Endodermal cell (in vitro differentiated cells): ENCODE results near the gene GALNT9. TPM values are rescaled to one million over a fixed set of nuclear protein-coding genes. Genes with fewer than 3 reads are reported as not detected.

Source experiments
- DNase-seq: peaks from one replicate; pipeline ENCODE4 v3.0.0-alpha.2; 2017
- H3K27ac ChIP-seq: 2 replicates; pipeline ENCODE4 v1.5.1; 2013; ENCODE audit warnings: mild to moderate bottlenecking, low read depth, low read length, moderate library complexity
- H3K27me3 ChIP-seq: 2 replicates; pipeline ENCODE4 v1.6.1; 2013; ENCODE audit warnings: mild to moderate bottlenecking, low read length, moderate library complexity; ENCODE audit not compliant: insufficient read depth, control insufficient read depth, poor library complexity, severe bottlenecking
- H3K36me3 ChIP-seq: 2 replicates; pipeline ENCODE4 v1.7.0; 2013; ENCODE audit warnings: mild to moderate bottlenecking, low read length, moderate library complexity; ENCODE audit not compliant: control insufficient read depth, insufficient read depth
- H3K4me1 ChIP-seq: one replicate; pipeline ENCODE4 v1.7.0; 2013; ENCODE audit warnings: low read length; ENCODE audit not compliant: control insufficient read depth, insufficient read depth
- H3K4me3 ChIP-seq: 2 replicates; pipeline ENCODE4 v1.5.1; 2013; ENCODE audit warnings: mild to moderate bottlenecking, low read length, moderate library complexity
- H3K9ac ChIP-seq: 2 replicates; pipeline ENCODE4 v1.6.1; 2013; ENCODE audit warnings: mild to moderate bottlenecking, low read length, moderate library complexity; ENCODE audit not compliant: poor library complexity, severe bottlenecking; ENCODE audit errors: extremely low read depth
- H3K9me3 ChIP-seq: 2 replicates; pipeline ENCODE4 v1.6.1; 2013; ENCODE audit warnings: mild to moderate bottlenecking, low read length, moderate library complexity; ENCODE audit not compliant: control insufficient read depth
- H3K27ac Mint-ChIP-seq: 2 replicates; pipeline ENCODE4 v1.8.0; 2020; ENCODE audit warnings: mixed read lengths
- H3K27me3 Mint-ChIP-seq: 2 replicates; pipeline ENCODE4 v1.8.0; 2021; ENCODE audit warnings: mild to moderate bottlenecking, mixed read lengths; ENCODE audit not compliant: insufficient read depth
- H3K36me3 Mint-ChIP-seq: 2 replicates; pipeline ENCODE4 v1.8.0; 2020; ENCODE audit warnings: low read depth, mixed read lengths
- H3K4me1 Mint-ChIP-seq: 2 replicates; pipeline ENCODE4 v1.8.0; 2020; ENCODE audit warnings: mixed read lengths
- H3K4me3 Mint-ChIP-seq: 2 replicates; pipeline ENCODE4 v1.8.0; 2020; ENCODE audit warnings: mild to moderate bottlenecking, moderate library complexity, mixed read lengths
- H3K9me3 Mint-ChIP-seq: 2 replicates; pipeline ENCODE4 v1.8.0; 2020; ENCODE audit warnings: mild to moderate bottlenecking, mixed read lengths
- WGBS, 2 experiments: methylation state at CpG; one replicate each; pipeline versions ENCODE4 v1.1.5 to v1.1.7; 2013; ENCODE audit warnings: missing lambda C conversion rate in 2 of 2, mixed read lengths in 1 of 2; ENCODE audit not compliant: insufficient coverage in 1 of 2, insufficient read length in 1 of 2; 5-methylcytosine and 5-hydroxymethylcytosine counted together
- total RNA-seq, 2 donors: library from RNA; stranded (reverse); fragmentation: NEBNext Ultra II Directional in 1 of 2; extraction: Animal tissue kit (Norgen Biotek cat#: 25700) in 1 of 2; gene quantifications; 2 replicates in 1 of 2; 3 replicates in 1 of 2; pipeline ENCODE4 v1.2.1, GENCODE V29; 2021
- TF ChIP-seq, protein P1 (sequence below): fragments of 200-600 bp; sonication (generic); conservative IDR thresholded peaks from 2 replicates; pipeline ENCODE4 v1.5.0; 2021; ENCODE audit warnings: antibody characterized with exemption, mild to moderate bottlenecking

GALNT9 gene
- total RNA-seq, 2 donors from 2014 or later: 0.13 TPM; not detected in 1

DNA sequence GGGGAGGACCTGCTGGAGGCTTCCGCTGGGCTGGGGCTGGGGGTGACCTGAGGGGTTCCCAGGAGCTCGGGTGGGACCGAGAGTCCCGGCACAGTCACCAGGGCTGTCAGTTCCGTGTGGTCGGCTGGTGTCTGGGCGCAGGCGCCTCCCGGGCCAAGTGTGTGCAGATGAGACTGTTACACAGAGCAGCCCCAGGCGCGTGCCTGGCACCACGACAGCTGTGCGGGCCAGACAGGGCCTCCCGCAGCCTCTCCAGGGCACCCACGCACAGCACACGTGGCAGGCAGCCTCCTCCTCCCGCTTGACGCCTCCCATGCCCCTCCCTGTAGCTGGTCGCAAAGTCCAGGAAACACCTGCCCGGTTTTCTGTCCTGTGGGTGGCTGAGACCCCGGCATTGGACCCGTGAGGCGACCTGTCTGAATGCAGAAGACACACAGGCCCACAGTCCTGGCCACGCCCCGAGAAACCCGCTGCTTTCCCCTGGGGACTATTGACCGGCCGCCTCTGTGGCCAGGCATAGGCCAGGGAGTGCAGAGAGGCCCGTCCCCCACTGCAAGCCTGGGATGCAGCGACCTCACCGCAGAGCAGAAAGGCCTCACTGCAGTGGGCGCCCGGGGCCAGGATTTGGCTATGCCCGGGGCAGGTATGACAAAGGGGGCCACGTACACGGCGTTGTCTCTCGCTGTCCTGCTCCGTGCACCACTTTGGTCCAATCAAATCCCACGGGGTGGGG, 12.1 kb upstream of the GALNT9 start:
- H3K9me3 Mint-ChIP-seq: no peaks in the 10 kb centered on the region
- H3K4me1 Mint-ChIP-seq: no peaks in the 10 kb centered on the region
- DNase-seq: no peak
- Histone ChIP-seq H3K4me1 (no peaks in the 10 kb centered on the region), H3K27ac (no peak overlapping the region), H3K9me3 (peaks cover 21% of the 10 kb centered on the region), H3K27me3 (no peaks in the 10 kb centered on the region), H3K36me3 (no peaks in the 10 kb centered on the region), H3K4me3 (no peak overlapping the region), H3K9ac (no peak overlapping the region)
- WGBS, 2 experiments: 85 to 88% methylated on average over 33 to 40 of the region's 40 CpGs
- no peak overlapping the region for H3K4me3 Mint-ChIP-seq
- TF ChIP-seq, protein P1, sequence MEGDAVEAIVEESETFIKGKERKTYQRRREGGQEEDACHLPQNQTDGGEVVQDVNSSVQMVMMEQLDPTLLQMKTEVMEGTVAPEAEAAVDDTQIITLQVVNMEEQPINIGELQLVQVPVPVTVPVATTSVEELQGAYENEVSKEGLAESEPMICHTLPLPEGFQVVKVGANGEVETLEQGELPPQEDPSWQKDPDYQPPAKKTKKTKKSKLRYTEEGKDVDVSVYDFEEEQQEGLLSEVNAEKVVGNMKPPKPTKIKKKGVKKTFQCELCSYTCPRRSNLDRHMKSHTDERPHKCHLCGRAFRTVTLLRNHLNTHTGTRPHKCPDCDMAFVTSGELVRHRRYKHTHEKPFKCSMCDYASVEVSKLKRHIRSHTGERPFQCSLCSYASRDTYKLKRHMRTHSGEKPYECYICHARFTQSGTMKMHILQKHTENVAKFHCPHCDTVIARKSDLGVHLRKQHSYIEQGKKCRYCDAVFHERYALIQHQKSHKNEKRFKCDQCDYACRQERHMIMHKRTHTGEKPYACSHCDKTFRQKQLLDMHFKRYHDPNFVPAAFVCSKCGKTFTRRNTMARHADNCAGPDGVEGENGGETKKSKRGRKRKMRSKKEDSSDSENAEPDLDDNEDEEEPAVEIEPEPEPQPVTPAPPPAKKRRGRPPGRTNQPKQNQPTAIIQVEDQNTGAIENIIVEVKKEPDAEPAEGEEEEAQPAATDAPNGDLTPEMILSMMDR: no peak
- no peaks in the 10 kb centered on the region for H3K36me3 Mint-ChIP-seq
- no peak overlapping the region for H3K27ac Mint-ChIP-seq
- H3K27me3 Mint-ChIP-seq: peaks cover 14% of the 10 kb centered on the region

DNA sequence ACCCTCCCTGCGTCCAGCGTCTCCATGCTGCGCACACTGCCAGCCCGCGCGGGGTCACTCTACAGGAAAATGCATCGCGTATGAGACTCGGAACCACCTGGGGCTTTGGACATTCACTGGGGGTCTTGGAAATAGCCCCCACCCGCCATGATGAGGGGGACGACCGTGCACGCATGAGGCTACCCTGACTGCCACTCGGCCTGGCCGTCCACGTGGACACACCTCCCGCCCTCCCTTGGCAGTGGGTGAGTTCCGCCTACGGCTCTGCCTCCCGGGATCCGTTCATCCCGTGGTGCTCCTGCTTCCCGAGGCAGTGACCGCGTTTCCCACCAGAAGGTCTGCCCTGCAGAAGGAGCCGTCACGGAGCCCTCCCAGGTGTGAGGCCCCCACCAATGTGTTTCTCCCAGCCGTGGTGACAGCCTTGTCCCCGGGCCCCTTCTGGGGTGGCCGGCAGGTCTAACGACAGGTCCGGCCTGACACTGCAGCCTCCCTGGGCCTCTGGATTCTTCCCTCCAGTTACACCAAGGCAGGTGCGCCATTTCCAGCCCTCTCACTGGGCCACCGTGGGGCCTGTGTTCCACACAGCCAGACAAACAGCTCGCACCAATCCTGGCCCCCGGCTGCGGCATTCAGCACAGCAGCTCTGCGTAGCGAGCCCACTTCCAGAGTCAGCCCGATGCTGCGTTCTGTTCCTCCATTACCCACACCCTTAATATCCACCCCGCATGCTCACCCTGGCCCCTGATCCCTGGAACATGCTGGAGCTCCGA, 11.1 kb upstream of the GALNT9 start:
- Histone ChIP-seq H3K4me1 (no peaks in the 10 kb centered on the region), H3K27me3 (no peaks in the 10 kb centered on the region), H3K36me3 (no peaks in the 10 kb centered on the region), H3K4me3 (no peak overlapping the region), H3K27ac (no peak overlapping the region), H3K9ac (no peak overlapping the region), H3K9me3 (peaks cover 30% of the 10 kb centered on the region)
- TF ChIP-seq, protein P1: no peak
- no peak for DNase-seq
- no peak overlapping the region for H3K27ac Mint-ChIP-seq
- H3K36me3 Mint-ChIP-seq: no peaks in the 10 kb centered on the region
- H3K27me3 Mint-ChIP-seq: peaks cover 19% of the 10 kb centered on the region
- 88 to 92% methylated on average over 28 to 43 of the region's 43 CpGs for WGBS, 2 experiments
- H3K4me1 Mint-ChIP-seq: no peaks in the 10 kb centered on the region
- no peaks in the 10 kb centered on the region for H3K9me3 Mint-ChIP-seq
- no peak overlapping the region for H3K4me3 Mint-ChIP-seq

DNA sequence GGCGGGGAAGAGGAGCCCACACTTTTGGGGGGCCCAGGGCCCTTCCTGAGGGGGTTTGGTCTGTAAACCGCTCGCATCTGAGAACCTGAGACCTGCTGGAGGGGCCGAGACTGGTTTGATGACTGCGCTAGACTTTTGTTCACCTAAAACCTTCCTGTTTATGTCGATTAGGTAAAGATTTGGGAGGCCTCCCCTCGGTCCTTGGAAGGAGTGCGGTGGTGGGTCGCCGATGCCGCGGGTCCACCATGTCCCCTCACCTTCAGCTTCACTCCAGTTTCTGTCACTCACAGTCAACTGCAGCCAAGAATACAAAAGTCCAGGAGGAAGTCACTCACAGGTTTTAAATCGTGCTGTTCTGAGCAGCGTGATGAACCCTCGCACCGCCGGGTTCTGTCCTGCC, 10.5 kb upstream of the GALNT9 start:
- Mint-ChIP-seq H3K9me3 (no peaks in the 10 kb centered on the region), H3K36me3 (no peaks in the 10 kb centered on the region), H3K27me3 (peaks cover 21% of the 10 kb centered on the region), H3K4me1 (no peaks in the 10 kb centered on the region), H3K27ac (no peak overlapping the region), H3K4me3 (no peak overlapping the region)
- Histone ChIP-seq H3K4me3 (no peak overlapping the region), H3K9me3 (peaks cover 36% of the 10 kb centered on the region), H3K36me3 (no peaks in the 10 kb centered on the region), H3K9ac (no peak overlapping the region), H3K27me3 (no peaks in the 10 kb centered on the region), H3K27ac (no peak overlapping the region), H3K4me1 (no peaks in the 10 kb centered on the region)
- no peak for DNase-seq
- WGBS, 2 experiments: 88 to 90% methylated on average over 11 to 17 of the region's 17 CpGs
- TF ChIP-seq, protein P1: no peak
